WTC11 (cell line): ENCODE data around the gene ABCC9. TPM values are rescaled to one million over a fixed set of nuclear protein-coding genes. Genes with fewer than 3 reads are reported as not detected.
"Not testable (repeated sequence)": the region's sequence is repeated elsewhere in the genome, so short reads cannot be mapped to it uniquely, and the experiment has no call there.

ENCODE experiments used
- ATAC-seq: fragments of 200-7000 bp; cut with Tn5 transposase; 2 replicates; pipeline ENCODE4 v1.10.0; 2021; ENCODE audit warnings: mild to moderate bottlenecking, moderate library complexity
- CTCF ChIA-PET: fragments of 300-600 bp; sonication (Branson Sonifier 250); formaldehyde crosslinking; loops from one replicate; lab custom pipeline; 2021; ENCODE audit warnings: antibody characterized with exemption; lab: Charles Lee
- POLR2A ChIA-PET: fragments of 350-600 bp; sonication (Branson Sonifier 250); formaldehyde crosslinking; loops from one replicate; lab custom pipeline; 2021; ENCODE audit warnings: antibody characterized with exemption; lab: Charles Lee
- DNase-seq: peaks from one replicate; pipeline ENCODE4 v3.0.0; 2021; ENCODE audit warnings: low spot score
- H3K27ac Mint-ChIP-seq: 2 replicates; pipeline ENCODE4 v1.8.0; 2021; ENCODE audit warnings: mixed read lengths
- H3K27me3 Mint-ChIP-seq: 2 replicates; pipeline ENCODE4 v1.8.0; 2021; ENCODE audit warnings: low read depth, mild to moderate bottlenecking, moderate library complexity, mixed read lengths
- H3K36me3 Mint-ChIP-seq: 2 replicates; pipeline ENCODE4 v1.8.0; 2021; ENCODE audit warnings: mixed read lengths
- H3K4me1 Mint-ChIP-seq: 2 replicates; pipeline ENCODE4 v1.8.0; 2022; ENCODE audit warnings: mixed read lengths
- H3K4me3 Mint-ChIP-seq: 2 replicates; pipeline ENCODE4 v1.8.0; 2021; ENCODE audit warnings: mild to moderate bottlenecking, moderate library complexity, mixed read lengths
- H3K9me3 Mint-ChIP-seq: 2 replicates; pipeline ENCODE4 v1.8.0; 2021; ENCODE audit warnings: mixed read lengths
- CREM ChIP-seq: sonication (generic); formaldehyde crosslinking; IDR thresholded peaks from 2 replicates; pipeline ENCODE4 v1.8.1; 2022; ENCODE audit warnings: mild to moderate bottlenecking, missing genetic modification reagents, moderate library complexity
- GRHL2 ChIP-seq: fragments of 250-450 bp; sonication (Bioruptor Pico); IDR thresholded peaks from 2 replicates; pipeline ENCODE4 v1.8.0; 2022; ENCODE audit warnings: mild to moderate bottlenecking, moderate library complexity; ENCODE audit not compliant: insufficient replicate concordance, severe bottlenecking
- HMGA2 ChIP-seq: fragments of 250-450 bp; sonication (Bioruptor Pico); IDR thresholded peaks from 2 replicates; pipeline ENCODE4 v1.4.0; 2021; ENCODE audit warnings: mild to moderate bottlenecking, moderate library complexity
- JUN ChIP-seq: sonication (generic); formaldehyde crosslinking; IDR thresholded peaks from 2 replicates; pipeline ENCODE4 v1.8.0; 2023; ENCODE audit warnings: mild to moderate bottlenecking, missing genetic modification reagents
- MYBL2 ChIP-seq: sonication (generic); formaldehyde crosslinking; IDR thresholded peaks from 2 replicates; pipeline ENCODE4 v1.8.1; 2023; ENCODE audit warnings: mild to moderate bottlenecking, moderate library complexity, missing genetic modification reagents
- RELA ChIP-seq: sonication (generic); formaldehyde crosslinking; IDR thresholded peaks from 2 replicates; pipeline ENCODE4 v1.8.1; 2022; ENCODE audit warnings: missing genetic modification reagents, mild to moderate bottlenecking, borderline replicate concordance
- ZNF317 ChIP-seq: sonication (generic); formaldehyde crosslinking; IDR thresholded peaks from 2 replicates; pipeline ENCODE4 v1.8.1; 2023; ENCODE audit warnings: low read depth, mild to moderate bottlenecking, moderate library complexity, missing genetic modification reagents, borderline replicate concordance
- ZNF423 ChIP-seq: fragments of 250-450 bp; sonication (Bioruptor Pico); IDR thresholded peaks from 2 replicates; pipeline ENCODE4 v2.1.2; 2022; ENCODE audit warnings: mild to moderate bottlenecking, moderate library complexity
- ZSCAN18 ChIP-seq: fragments of 250-450 bp; sonication (Bioruptor Pico); IDR thresholded peaks from 2 replicates; pipeline ENCODE4 v2.1.2; 2022; ENCODE audit warnings: mild to moderate bottlenecking, moderate library complexity
- total RNA-seq: library from RNA; stranded (reverse); gene quantifications from 3 replicates; pipeline ENCODE4 v1.2.3, GENCODE V29; 2021

Gene ABCC9
- total RNA-seq, 1 experiment from 2014 or later, result 0.04 TPM

DNA sequence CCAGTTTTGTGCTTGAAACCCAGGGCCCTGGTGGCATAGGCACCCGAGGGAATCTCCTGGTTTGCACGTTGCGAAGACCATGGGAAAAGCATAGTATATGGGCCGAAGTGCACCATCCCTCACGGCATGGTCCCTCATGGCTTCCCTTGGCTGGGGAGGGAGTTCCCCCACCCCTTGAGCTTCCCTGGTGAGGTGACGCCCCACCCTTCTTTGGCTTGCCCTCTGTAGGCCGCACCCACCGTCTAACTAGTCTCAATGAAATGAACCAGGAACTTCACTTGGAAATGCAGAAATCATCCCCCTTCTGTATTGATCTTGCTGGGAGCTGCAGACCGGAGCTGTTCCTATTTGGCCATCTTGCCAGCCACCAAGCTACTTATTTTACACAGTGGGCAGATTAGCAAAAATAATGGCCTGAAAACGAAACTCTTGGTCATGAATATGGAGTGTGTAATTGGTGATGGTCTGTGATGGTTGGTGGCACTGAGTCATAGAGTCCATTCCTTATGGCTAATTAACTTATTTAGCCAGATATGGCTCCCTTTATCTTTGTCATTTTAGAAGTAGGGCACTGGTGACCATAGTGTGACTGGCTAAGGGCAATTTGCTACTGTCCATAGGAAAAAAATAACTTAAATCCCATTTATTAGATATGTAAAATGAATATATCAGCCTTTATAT, 145.4 kb downstream of the ABCC9 start:
- Mint-ChIP-seq H3K36me3 (no peaks in the 10 kb centered on the region), H3K4me1 (no peaks in the 10 kb centered on the region), H3K27ac (no peak overlapping the region), H3K4me3 (no peak overlapping the region), H3K27me3 (peaks cover 7% of the 10 kb centered on the region), H3K9me3 (peaks cover 8% of the 10 kb centered on the region; the same call in 1 of the 2 replicates)
- CTCF ChIA-PET, result no interaction called here
- POLR2A ChIA-PET, result no interaction called here
- TF ChIP-seq RELA (CRISPR knock-in tag) (no peak), MYBL2 (CRISPR knock-in tag) (no peak)
- DNase-seq (no peak), ATAC-seq (no peak)

DNA sequence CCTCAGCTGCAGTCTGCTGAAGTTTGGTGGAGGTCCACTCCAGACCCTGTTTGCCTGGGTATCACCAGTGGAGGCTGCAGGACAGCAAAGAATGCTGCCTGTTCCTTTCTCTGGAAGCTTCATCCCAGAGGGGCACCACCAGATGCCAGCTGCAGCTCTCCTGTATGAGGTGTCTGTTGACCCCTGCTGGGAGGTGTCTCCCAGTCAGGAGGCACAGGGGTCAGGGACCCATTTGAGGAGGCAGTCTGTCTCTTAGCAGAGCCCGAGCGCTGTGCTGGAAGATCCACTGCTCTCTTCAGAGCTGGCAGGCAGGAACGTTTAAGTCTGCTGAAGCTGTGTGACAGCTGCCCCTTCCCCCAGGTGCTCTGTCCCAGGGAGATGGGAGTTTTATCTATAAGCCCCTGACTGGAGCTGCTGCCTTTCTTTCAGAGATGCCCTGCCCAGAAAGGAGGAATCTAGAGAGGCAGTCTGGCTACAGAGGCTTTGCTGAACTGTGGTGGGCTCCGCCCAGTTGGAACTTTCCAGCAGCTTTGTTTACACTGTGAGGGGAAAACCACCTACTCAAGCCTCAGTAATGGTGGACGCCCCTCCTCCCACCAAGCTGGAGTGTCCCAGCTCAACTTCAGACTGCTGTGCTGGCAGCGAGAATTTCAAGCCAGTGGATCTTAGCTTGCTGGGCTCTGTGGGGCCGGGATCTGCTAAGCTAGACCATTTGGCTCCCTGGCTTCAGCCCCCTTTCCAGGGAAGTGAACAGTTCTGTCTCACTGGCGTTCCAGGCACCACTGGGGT, 146.2 kb downstream of the ABCC9 start:
- ATAC-seq, H3K27ac Mint-ChIP-seq, CTCF ChIA-PET, H3K4me3 Mint-ChIP-seq, POLR2A ChIA-PET, DNase-seq, H3K36me3 Mint-ChIP-seq, H3K4me1 Mint-ChIP-seq, H3K27me3 Mint-ChIP-seq: not testable (repeated sequence)
- H3K9me3 Mint-ChIP-seq, result peaks cover 13% of the 10 kb centered on the region

GRCh38 chr12:21789687-21790086, 151.5 kb downstream of the ABCC9 start:
- DNase-seq, H3K27me3 Mint-ChIP-seq, H3K4me1 Mint-ChIP-seq, POLR2A ChIA-PET, H3K27ac Mint-ChIP-seq, H3K4me3 Mint-ChIP-seq, CTCF ChIA-PET, ATAC-seq, H3K36me3 Mint-ChIP-seq: not testable (repeated sequence)
- peaks cover 14% of the 10 kb centered on the region for H3K9me3 Mint-ChIP-seq

DNA sequence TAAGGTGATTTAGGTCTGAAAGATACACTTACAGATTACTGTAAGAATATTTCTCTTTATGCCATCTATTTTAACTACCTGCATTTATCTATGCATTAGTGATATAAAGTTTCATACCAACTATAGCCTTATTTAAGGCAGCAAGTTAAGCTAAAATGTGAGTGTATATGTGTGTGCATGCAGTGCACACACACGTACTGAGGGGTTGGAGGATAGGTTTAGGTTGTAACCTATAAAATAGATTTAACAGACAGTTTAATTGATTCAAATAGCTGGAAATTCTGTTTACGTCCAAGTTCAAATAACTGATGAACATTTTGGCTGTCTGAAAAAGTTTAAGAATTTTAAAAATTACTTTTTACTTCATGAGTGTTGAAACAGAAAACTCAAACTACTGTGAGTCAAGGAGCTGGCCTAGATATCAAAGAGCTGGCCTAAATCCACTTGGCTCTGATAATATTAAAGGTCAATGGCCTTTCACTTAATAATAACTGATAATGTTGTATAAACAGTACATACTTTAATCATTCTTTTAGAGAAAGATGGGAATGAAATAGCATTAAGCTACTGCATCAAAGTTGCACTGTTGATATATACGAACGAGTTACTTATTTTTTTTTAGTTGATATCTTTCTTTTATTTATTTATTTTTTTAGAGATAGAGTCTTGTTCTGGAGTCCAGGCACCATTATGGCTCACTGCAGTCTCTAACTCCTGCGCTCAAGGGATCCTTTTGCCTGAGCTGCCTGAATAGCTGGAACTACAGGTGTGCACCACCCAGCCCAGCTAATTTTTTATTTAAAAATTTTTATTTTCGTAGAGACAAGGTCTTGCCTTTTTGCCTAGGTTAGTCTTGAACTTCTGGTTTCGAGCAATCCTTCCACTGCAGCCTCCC, 152.9 kb downstream of the ABCC9 start:
- TF ChIP-seq ZSCAN18 (CRISPR knock-in tag) (no peak), CREM (CRISPR knock-in tag) (no peak), JUN (no peak)
- H3K4me1 Mint-ChIP-seq, result no peaks in the 10 kb centered on the region
- ChIA-PET CTCF (no interaction called here), POLR2A (no interaction called here)
- H3K9me3 Mint-ChIP-seq, result peaks cover 11% of the 10 kb centered on the region
- H3K4me3 Mint-ChIP-seq, result no peak overlapping the region
- no peaks in the 10 kb centered on the region for H3K36me3 Mint-ChIP-seq
- peaks cover 7% of the 10 kb centered on the region for H3K27me3 Mint-ChIP-seq
- ATAC-seq (no peak), DNase-seq (no peak)
- H3K27ac Mint-ChIP-seq, result no peak overlapping the region

DNA sequence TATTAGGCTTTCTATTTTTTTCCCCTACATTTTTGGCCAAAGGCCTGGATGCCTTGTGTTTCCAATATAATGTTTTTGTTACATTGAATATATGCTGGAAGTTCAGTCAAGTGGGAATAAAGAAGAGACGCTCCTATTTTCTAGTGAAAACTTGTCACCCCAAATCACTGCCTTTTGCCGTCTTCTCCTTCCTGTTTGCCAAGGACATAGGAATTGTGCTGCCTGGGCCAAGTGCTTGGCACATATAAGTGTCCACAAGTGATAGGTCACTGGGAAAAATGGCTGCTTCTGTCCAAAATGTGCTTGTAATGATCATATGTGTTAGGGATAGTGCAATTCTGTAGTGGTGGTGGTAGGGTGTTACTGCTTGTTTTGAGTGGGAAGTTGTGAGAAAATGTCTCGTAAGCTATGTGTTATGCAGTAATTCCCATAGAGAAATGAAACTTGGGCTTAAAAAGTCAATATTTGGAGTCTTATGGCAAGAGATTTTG, 155.1 kb downstream of the ABCC9 start:
- H3K36me3 Mint-ChIP-seq, result no peaks in the 10 kb centered on the region
- H3K27ac Mint-ChIP-seq, result no peak overlapping the region
- no peaks in the 10 kb centered on the region for H3K4me1 Mint-ChIP-seq
- TF ChIP-seq ZNF423, result no peak
- no peak for TF ChIP-seq GRHL2 (CRISPR knock-in tag)
- no peak for TF ChIP-seq ZNF317 (CRISPR knock-in tag)
- TF ChIP-seq HMGA2, result no peak
- ChIA-PET CTCF (interaction anchor here (0.6 kb wide), 1 partner anchor 57 kb away, joined by 3 read pairs; no protein-coding TSS in a partner anchor), POLR2A (interaction anchor here (0.7 kb wide), 1 partner anchor 201 kb away, joined by 3 read pairs; no protein-coding TSS in a partner anchor)
- DNase-seq (no peak), ATAC-seq (no peak)
- no peak overlapping the region for H3K4me3 Mint-ChIP-seq
- H3K27me3 Mint-ChIP-seq, result no peaks in the 10 kb centered on the region
- H3K9me3 Mint-ChIP-seq, result peaks cover 6% of the 10 kb centered on the region

- CTCF ChIA-PET, H3K27ac Mint-ChIP-seq, DNase-seq, H3K9me3 Mint-ChIP-seq, H3K4me3 Mint-ChIP-seq, H3K27me3 Mint-ChIP-seq, POLR2A ChIA-PET, H3K36me3 Mint-ChIP-seq, ATAC-seq, H3K4me1 Mint-ChIP-seq: not testable (repeated sequence)
Measured at GRCh38 chr12:21782723-21783122, 158.5 kb downstream of the ABCC9 start.
